GM13976 (cell line): Measurements from ENCODE around the gene SPATA3.

Experiments used
- DNase-seq: peaks from one replicate; pipeline ENCODE4 v3.0.0; 2012; ENCODE audit warnings: low spot score
- in situ Hi-C: fragments of 300-500 bp; cut with MboI; formaldehyde crosslinking; loops from one replicate; pipeline ENCODE4 v1.12.0; 2022; ENCODE audit warnings: low sequenced_read_pairs, mixed read lengths, inconsistent platforms; ENCODE audit not compliant: unreplicated experiment
- TF ChIP-seq, protein P1 (sequence below): IDR thresholded peaks from 2 replicates; pipeline ENCODE4 v1.5.1; 2012; ENCODE audit warnings: borderline replicate concordance, mild to moderate bottlenecking; ENCODE audit not compliant: insufficient read depth; ENCODE audit errors: extremely low read depth, missing control alignments, control extremely low read depth

SPATA3 gene

DNA sequence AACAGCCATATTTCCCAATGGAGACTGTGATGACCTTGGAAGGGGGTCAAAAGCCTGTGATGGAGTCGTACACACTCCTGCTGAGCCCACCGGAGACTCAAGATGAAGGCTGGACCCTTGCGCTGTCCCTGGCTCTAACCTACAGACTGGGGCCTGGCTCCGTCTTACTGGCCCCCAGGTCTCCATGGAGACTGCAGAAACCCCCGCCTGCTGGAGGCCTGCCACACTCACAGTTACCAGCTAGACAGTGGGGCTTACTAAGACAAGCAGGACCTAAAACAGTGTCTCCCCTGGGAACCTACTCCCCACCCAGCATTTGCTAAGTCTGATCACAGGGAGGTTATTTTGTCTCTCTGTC is 51.0 kb downstream of the SPATA3 start:
- TF ChIP-seq, protein P1, sequence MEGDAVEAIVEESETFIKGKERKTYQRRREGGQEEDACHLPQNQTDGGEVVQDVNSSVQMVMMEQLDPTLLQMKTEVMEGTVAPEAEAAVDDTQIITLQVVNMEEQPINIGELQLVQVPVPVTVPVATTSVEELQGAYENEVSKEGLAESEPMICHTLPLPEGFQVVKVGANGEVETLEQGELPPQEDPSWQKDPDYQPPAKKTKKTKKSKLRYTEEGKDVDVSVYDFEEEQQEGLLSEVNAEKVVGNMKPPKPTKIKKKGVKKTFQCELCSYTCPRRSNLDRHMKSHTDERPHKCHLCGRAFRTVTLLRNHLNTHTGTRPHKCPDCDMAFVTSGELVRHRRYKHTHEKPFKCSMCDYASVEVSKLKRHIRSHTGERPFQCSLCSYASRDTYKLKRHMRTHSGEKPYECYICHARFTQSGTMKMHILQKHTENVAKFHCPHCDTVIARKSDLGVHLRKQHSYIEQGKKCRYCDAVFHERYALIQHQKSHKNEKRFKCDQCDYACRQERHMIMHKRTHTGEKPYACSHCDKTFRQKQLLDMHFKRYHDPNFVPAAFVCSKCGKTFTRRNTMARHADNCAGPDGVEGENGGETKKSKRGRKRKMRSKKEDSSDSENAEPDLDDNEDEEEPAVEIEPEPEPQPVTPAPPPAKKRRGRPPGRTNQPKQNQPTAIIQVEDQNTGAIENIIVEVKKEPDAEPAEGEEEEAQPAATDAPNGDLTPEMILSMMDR, result no peak
- in situ Hi-C loops, result no loop called here
- DNase-seq, result no peak

DNA sequence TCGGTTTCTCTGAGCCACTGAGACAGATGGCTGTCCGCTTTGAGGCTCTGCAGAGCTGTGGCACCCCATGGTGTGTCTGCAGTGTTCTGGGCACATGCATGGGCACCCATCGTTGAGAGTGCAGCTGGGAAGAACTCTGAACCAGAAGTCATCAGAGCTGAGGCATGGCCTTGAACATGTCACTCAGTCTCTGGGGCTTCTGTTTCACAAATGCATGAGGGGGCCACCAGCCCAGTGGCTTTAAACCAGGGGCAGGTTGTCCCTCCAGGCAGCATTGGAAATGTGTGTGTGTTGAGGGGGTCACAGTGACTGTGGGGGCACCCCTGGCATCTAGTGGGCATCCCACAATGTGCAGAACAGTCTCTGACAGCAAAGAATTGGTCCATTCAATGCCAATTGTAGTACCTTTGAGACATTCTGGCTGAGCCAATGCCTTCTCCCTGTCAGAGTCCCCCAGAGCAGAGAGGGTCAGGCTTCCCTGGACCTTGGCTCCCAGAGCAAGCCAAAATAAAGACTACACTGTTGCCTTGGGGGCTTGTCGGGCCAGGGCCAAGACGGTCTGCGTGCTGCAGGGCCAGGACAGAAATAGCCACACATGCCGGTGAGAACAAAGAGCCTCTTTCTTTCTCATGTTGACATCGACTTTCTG is 51.5 kb downstream of the SPATA3 start:
- DNase-seq, result no peak
- TF ChIP-seq, protein P1, result no peak
- in situ Hi-C loops, result no loop called here

DNA sequence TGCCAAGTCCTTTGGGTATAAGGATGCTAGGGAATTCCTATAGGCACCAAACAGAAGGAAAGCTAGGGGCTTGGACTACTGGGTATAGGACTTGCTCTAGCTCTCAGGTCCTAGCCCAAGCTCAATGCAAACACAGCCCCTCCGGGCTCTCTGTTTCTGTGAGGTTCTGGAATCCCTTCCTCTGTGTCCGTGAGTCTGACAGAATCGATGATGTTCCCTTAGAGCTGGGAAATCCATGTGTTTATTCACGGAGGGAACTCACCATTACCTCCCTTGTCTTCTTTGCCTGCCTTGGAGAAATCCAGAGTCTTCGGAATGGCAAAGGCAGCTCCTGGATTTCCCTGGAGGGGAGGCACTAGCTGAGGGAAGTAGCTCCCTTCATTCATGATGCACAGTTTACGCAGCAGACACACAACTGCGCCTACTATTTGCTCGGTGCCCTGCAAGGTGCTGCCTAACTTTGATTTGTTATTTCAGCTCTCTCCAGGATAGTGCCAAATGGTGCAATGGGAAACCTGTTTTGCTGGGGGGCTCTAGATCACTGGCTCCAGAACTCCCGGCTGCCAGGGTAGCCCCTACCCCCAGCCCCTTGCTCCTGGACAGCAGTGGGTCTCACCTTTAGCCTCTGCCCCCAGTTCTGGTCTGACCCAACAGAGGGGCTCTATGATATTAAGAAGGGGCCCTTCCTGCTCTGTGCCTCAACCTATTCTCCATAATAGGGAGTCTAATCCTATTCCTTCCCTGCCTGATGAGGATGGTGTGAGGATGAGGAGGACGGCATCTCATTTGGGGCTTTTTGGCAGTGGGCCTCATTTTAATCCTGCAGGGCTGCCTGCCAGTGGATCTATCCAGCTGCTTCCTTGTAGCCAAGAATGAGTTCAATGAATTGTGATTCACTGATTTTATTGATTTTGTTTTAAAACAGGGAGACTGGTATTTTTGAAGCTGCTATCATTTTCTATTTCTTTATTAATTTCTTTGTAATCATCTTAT is 52.3 kb downstream of the SPATA3 start:
- in situ Hi-C loops, result no loop called here
- DNase-seq, result no peak
- TF ChIP-seq, protein P1, result no peak

DNA sequence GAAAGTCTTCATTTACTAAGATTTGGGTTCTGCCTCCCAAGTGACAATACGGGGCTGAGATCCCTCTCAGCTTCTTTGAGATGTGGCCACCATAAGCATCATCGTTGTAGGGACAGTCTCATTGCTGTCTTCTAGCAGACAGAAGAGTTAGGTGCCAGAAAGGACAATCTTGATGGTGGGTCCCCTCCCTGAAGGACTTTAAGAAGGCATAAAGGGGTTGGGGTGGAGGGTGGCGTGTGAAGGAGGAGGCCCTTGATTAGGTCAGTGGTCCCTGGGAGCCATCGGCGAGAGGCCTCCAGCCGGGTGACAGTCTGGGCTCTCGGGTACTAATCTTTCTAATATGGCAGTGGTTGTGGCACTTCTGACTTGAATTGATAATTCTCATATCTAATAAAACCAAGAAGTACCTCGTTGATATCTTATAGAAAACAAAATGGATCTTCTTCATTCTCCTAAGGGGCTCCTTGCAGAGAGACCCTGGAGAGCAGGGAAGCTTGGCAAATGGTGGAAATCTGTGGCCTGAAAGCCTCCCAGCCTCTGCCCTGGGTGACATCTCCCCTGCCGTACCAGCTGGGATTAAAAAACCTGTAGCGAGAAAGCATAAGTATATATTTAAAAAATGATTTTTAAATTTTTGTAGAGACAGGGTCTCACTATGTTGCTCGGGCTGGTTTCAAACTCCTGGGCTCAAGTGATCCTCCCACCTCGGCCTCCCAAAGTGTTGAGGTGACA is 53.5 kb downstream of the SPATA3 start:
- TF ChIP-seq, protein P1, result no peak
- in situ Hi-C loops, result no loop called here
- DNase-seq, result no peak

DNA sequence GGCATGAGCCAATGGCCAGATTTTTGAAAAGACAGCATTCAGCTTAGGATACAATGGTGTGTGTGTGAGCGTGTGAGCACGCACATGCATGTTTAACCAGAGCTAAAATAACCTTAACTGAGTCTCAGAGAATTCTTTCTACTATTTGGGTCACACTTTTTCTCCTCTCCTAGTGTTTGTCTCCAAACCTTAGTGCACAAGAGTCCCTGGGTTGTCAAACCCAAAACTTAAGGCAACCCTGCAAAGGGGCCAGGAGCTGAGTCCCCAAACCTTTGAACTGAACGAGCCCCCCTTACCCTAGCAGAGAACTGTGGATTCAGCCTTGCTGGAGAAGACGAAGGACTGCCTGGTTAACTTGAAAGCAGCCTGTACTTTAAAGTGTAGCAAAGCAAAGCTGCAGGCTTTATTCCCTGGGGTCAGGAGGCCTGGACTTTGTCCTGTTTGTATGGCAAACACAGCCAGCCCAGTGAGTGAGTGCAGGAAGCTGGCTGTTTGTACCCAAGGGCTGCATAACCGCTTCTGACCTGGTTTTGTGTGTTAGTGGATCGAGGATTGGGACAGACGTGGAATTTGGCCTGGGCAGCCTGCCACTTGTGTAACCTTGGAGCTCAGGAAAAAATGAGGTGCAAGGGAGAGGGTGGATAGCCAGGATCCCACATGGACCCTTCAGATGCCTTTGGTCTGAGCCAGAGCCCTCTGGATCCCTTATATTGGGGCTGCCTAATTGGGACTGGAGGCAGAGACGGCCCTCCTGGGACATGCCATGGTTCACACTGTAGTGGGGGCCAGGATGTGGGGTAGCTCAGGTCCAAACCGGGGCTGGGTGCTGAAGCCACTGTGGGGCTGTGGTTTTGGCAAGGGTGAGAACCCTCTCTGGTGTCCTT is 54.3 kb downstream of the SPATA3 start:
- in situ Hi-C loops, result no loop called here
- TF ChIP-seq, protein P1, result no peak
- DNase-seq, result no peak
